ENCODE data around the gene VHLL. TPM values are rescaled to one million over a fixed set of nuclear protein-coding genes. Genes with fewer than 3 reads are reported as not detected.

Gene VHLL
- polyA plus RNA-seq, 1 of the 3 experiments (the other 2 are of a cell fraction), result not detected

DNA sequence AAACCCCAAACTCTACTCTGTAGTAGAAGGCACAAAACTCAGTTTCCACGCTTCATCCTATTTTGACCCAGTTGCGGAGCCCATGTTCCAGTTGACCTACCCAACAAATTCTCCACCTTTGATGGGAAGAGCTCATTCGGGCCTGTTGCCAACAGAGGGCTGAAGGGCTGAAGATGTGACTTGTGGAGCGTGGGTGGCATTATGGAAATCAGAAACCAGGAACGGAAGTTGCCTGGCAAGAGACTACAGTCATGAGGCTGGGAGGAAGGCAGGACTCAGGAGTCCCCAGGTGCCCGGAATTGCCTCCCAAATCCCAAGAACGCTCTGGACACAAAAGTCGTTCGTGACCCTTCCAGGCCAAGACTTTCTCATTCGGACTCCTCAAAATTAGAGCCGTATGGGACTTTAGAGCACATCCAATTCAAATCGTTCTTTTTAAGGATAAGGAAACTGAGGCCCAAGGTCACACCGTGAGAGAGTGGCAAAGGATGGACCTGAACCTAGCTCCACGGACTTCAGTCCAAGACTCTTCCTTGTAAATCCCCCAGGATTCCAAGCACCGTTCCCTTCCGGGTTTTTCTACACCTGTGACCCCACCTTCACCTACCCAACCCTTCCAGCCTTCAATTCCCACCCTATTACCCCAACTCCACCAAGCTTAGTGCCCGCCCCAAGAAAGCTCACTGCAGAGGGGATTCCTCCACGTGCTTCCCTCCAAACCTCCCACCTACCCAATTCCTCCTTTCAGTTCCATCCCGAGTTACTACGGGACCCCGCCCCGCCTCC is 17.2 kb downstream of the VHLL start:
- Histone ChIP-seq H3K9me2 (no peaks in the 10 kb centered on the region), H3K4me2 (peak overlapping the region; percentile 89), H3K27me3 (ENCODE audit: insufficient read depth) (no peaks in the 10 kb centered on the region), H3K79me2 (ENCODE audit: insufficient read depth) (peaks cover 62% of the 10 kb centered on the region), H3F3A (replicated peaks; ENCODE audit: insufficient read depth) (peaks cover 9% of the 10 kb centered on the region), H3K27ac (ENCODE audit: low read depth in 2 of 2, low read length in 1 of 2) (peak overlapping the region; percentile 69 to 83), H4K20me1 (ENCODE audit: insufficient read depth) (peaks cover 31% of the 10 kb centered on the region), H3K9ac (peak overlapping the region; percentile 84), H2AFZ (ENCODE audit: low read depth) (peak overlapping the region; percentile 16; the same call in 1 of the 2 replicates), H3K9me3 (no peaks in the 10 kb centered on the region), H3K4me1 (ENCODE audit: control insufficient read depth in 1 of 2, insufficient read depth in 2 of 2, low read depth in 1 of 2, low read length in 1 of 2) (peaks cover 10 to 17% of the 10 kb centered on the region in 2 experiments; a peak in 2 of 4 replicates), H3K36me3 (replicated peaks in 1 of 2; ENCODE audit: control insufficient read depth in 1 of 2, insufficient read depth in 2 of 2, low read length in 1 of 2) (peaks cover 24 to 27% of the 10 kb centered on the region in 2 experiments), H3K4me3 (ENCODE audit: low read depth in 2 of 2, low read length in 1 of 2) (peak overlapping the region; percentile 67 to 87)
- POLR2A ChIA-PET, result interaction anchor here (0.6 to 2.3 kb wide), 11 partner anchors 9 to 343 kb away, joined by 3 to 14 read pairs (median 5); partner anchors contain the start of genes BGLAP, GLMP and PMF1
- CTCF ChIA-PET, result interaction anchor here (0.7 to 3.9 kb wide), 17 partner anchors 8 to 164 kb away, joined by 3 to 18 read pairs (median 4); no protein-coding TSS in a partner anchor
- peak; percentile 34 for DNase-seq
- TF ChIP-seq CHD2 (IDR thresholded peaks at IDR 0.05; ENCODE audit: low read length, partially characterized antibody) (peak; percentile 19), EZH2phosphoT487 (IDR thresholded peaks at IDR 0.05; ENCODE audit: borderline replicate concordance, low read depth) (no peak)
- 6% methylated on average over 22 of the region's 22 CpGs for WGBS (ENCODE audit: low lambda C conversion rate)

DNA sequence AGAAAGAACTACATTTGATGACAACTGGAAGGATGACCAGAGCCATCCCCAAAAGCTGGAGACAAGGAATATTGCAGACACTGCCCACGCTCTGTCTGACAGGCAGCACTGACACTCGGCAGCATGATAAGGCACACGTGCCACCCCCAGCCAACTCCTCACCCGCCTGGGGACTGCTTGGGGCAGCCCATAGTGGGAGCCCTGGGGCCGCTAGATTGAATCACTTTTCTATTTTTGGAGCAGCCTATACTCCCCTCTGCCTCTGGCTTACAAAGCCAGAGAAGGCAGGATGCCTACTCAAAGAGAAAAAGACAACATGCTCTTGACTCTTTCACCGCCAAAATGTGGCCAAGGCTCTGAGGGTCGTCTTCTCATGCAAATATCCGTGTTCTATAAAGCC is 17.8 kb downstream of the VHLL start:
- DNase-seq, result peak; percentile 36
- POLR2A ChIA-PET, result interaction anchor here (1.1 to 2.3 kb wide), 2 partner anchors 42 to 68 kb away, joined by 4 to 9 read pairs; partner anchors contain the start of gene PMF1
- TF ChIP-seq SMC3 (IDR thresholded peaks at IDR 0.05; ENCODE audit: low read depth, low read length) (no peak), EP300 (IDR thresholded peaks at IDR 0.05; ENCODE audit: borderline replicate concordance in 1 of 2, low read depth in 1 of 2, low read length in 1 of 2) (no peak), FOSL2 (IDR thresholded peaks at IDR 0.05; ENCODE audit: borderline replicate concordance, low read depth) (no peak), MEF2A (IDR thresholded peaks at IDR 0.05; ENCODE audit: borderline replicate concordance, low read depth) (0 out of 2 replicates have a peak, but pooled peaks have one; percentile 32), GATA2 (CRISPR knock-in tag; IDR thresholded peaks at IDR 0.05) (no peak), GABPA (IDR thresholded peaks at IDR 0.05; ENCODE audit: low read depth) (no peak), TAF1 (IDR thresholded peaks at IDR 0.05; ENCODE audit: borderline replicate concordance, low read depth, low read length) (no peak), NFIC (IDR thresholded peaks at IDR 0.05; ENCODE audit: borderline replicate concordance) (no peak), RFX5 (IDR thresholded peaks at IDR 0.05; ENCODE audit: low read length) (no peak), CHD2 (IDR thresholded peaks at IDR 0.05; ENCODE audit: low read length, partially characterized antibody) (no peak), NRF1 (IDR thresholded peaks at IDR 0.05; ENCODE audit: low read depth, low read length) (no peak), TEAD4 (IDR thresholded peaks at IDR 0.05; ENCODE audit: borderline replicate concordance, insufficient read depth) (no peak), JUND (IDR thresholded peaks at IDR 0.05) (no peak), FOXM1 (IDR thresholded peaks at IDR 0.05; ENCODE audit: low read depth) (no peak), TCF12 (IDR thresholded peaks at IDR 0.05) (no peak), ELF1 (IDR thresholded peaks at IDR 0.05) (no peak)
- TF ChIP-seq, protein P1, sequence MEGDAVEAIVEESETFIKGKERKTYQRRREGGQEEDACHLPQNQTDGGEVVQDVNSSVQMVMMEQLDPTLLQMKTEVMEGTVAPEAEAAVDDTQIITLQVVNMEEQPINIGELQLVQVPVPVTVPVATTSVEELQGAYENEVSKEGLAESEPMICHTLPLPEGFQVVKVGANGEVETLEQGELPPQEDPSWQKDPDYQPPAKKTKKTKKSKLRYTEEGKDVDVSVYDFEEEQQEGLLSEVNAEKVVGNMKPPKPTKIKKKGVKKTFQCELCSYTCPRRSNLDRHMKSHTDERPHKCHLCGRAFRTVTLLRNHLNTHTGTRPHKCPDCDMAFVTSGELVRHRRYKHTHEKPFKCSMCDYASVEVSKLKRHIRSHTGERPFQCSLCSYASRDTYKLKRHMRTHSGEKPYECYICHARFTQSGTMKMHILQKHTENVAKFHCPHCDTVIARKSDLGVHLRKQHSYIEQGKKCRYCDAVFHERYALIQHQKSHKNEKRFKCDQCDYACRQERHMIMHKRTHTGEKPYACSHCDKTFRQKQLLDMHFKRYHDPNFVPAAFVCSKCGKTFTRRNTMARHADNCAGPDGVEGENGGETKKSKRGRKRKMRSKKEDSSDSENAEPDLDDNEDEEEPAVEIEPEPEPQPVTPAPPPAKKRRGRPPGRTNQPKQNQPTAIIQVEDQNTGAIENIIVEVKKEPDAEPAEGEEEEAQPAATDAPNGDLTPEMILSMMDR (IDR thresholded peaks at IDR 0.05), result no peak
- TF ChIP-seq, protein P2, sequence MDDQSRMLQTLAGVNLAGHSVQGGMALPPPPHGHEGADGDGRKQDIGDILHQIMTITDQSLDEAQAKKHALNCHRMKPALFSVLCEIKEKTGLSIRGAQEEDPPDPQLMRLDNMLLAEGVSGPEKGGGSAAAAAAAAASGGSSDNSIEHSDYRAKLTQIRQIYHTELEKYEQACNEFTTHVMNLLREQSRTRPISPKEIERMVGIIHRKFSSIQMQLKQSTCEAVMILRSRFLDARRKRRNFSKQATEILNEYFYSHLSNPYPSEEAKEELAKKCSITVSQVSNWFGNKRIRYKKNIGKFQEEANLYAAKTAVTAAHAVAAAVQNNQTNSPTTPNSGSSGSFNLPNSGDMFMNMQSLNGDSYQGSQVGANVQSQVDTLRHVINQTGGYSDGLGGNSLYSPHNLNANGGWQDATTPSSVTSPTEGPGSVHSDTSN (IDR thresholded peaks at IDR 0.05), result no peak
- TF ChIP-seq, protein P3, sequence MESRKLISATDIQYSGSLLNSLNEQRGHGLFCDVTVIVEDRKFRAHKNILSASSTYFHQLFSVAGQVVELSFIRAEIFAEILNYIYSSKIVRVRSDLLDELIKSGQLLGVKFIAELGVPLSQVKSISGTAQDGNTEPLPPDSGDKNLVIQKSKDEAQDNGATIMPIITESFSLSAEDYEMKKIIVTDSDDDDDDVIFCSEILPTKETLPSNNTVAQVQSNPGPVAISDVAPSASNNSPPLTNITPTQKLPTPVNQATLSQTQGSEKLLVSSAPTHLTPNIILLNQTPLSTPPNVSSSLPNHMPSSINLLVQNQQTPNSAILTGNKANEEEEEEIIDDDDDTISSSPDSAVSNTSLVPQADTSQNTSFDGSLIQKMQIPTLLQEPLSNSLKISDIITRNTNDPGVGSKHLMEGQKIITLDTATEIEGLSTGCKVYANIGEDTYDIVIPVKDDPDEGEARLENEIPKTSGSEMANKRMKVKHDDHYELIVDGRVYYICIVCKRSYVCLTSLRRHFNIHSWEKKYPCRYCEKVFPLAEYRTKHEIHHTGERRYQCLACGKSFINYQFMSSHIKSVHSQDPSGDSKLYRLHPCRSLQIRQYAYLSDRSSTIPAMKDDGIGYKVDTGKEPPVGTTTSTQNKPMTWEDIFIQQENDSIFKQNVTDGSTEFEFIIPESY (IDR thresholded peaks at IDR 0.05; ENCODE audit: borderline replicate concordance, low read depth), result no peak
- TF ChIP-seq, protein P4, sequence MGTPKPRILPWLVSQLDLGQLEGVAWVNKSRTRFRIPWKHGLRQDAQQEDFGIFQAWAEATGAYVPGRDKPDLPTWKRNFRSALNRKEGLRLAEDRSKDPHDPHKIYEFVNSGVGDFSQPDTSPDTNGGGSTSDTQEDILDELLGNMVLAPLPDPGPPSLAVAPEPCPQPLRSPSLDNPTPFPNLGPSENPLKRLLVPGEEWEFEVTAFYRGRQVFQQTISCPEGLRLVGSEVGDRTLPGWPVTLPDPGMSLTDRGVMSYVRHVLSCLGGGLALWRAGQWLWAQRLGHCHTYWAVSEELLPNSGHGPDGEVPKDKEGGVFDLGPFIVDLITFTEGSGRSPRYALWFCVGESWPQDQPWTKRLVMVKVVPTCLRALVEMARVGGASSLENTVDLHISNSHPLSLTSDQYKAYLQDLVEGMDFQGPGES (IDR thresholded peaks at IDR 0.05; ENCODE audit: low read depth, low read length), result no peak

More for the DNA sequence above, 17.8 kb downstream of the VHLL start:
- Histone ChIP-seq H3F3A (replicated peaks; ENCODE audit: insufficient read depth) (peaks cover 9% of the 10 kb centered on the region), H3K4me1 (ENCODE audit: control insufficient read depth in 1 of 2, insufficient read depth in 2 of 2, low read depth in 1 of 2, low read length in 1 of 2) (peaks cover 10 to 17% of the 10 kb centered on the region in 2 experiments; a peak in 2 of 4 replicates), H2AFZ (ENCODE audit: low read depth) (no peak overlapping the region; the same call in 1 of the 2 replicates), H3K9me2 (no peaks in the 10 kb centered on the region), H3K27ac (ENCODE audit: low read depth in 2 of 2, low read length in 1 of 2) (peak overlapping the region; percentile 69 to 83), H3K27me3 (ENCODE audit: insufficient read depth) (no peaks in the 10 kb centered on the region), H3K36me3 (replicated peaks in 1 of 2; ENCODE audit: control insufficient read depth in 1 of 2, insufficient read depth in 2 of 2, low read length in 1 of 2) (peaks cover 25 to 33% of the 10 kb centered on the region in 2 experiments), H3K9me3 (no peaks in the 10 kb centered on the region), H4K20me1 (ENCODE audit: insufficient read depth) (peaks cover 31% of the 10 kb centered on the region), H3K9ac (peak overlapping the region; percentile 84), H3K79me2 (ENCODE audit: insufficient read depth) (peaks cover 65% of the 10 kb centered on the region), H3K4me2 (peak overlapping the region; percentile 89), H3K4me3 (ENCODE audit: low read depth in 2 of 2, low read length in 1 of 2) (peak overlapping the region; percentile 67 to 87)
- CTCF ChIA-PET, result interaction anchor here (1.0 to 3.9 kb wide), 11 partner anchors 8 to 190 kb away, joined by 3 to 18 read pairs (median 4); no protein-coding TSS in a partner anchor
- WGBS (ENCODE audit: low lambda C conversion rate), result 27% methylated on average over 3 of the region's 8 CpGs
